PC-9 (cell line): ENCODE results near the gene SLC25A1. TPM values are rescaled to one million over a fixed set of nuclear protein-coding genes. Genes with fewer than 3 reads are reported as not detected.

Source experiments
- BruUV-seq: library from RNA; stranded (reverse); fragments of 400-500 nt; replicated peaks from 2 replicates; lab custom pipeline; 2021; lab: Mats Ljungman, UMichigan
- CTCF ChIA-PET: fragments of 300-600 bp; sonication (Branson Sonifier 250); formaldehyde crosslinking; loops from one replicate; lab custom pipeline; 2022; ENCODE audit warnings: antibody characterized with exemption; lab: Charles Lee
- POLR2A ChIA-PET: fragments of 300-600 bp; sonication (Branson Sonifier 250); formaldehyde crosslinking; loops from one replicate; lab custom pipeline; 2022; ENCODE audit warnings: antibody characterized with exemption; ENCODE audit not compliant: unreplicated experiment; lab: Charles Lee
- DNase-seq, 2 experiments: peaks; one replicate each; pipeline versions ENCODE4 v3.0.0 to v3.0.0-alpha.2; 2015 to 2022; ENCODE audit warnings: mixed read lengths in 1 of 2
- H2AFZ ChIP-seq: fragments of 200-600 bp; sonication (generic); 2 replicates; pipeline ENCODE4 v1.8.1; 2017; ENCODE audit warnings: antibody characterized with exemption
- H3F3A ChIP-seq: fragments of 200-600 bp; sonication (generic); 2 replicates; pipeline ENCODE4 v1.8.1; 2017; ENCODE audit warnings: antibody characterized with exemption, mild to moderate bottlenecking, low read depth; ENCODE audit not compliant: insufficient read depth
- H3K27ac ChIP-seq: fragments of 200-600 bp; sonication (generic); 2 replicates; pipeline ENCODE4 v1.6.1; 2016; ENCODE audit warnings: mixed run types
- H3K27me3 ChIP-seq: fragments of 200-600 bp; sonication (generic); 2 replicates; pipeline ENCODE4 v1.6.1; 2016; ENCODE audit warnings: low read depth, mixed run types; ENCODE audit not compliant: insufficient read depth
- H3K36me3 ChIP-seq: fragments of 200-600 bp; sonication (generic); 2 replicates; pipeline ENCODE4 v1.6.1; 2016; ENCODE audit warnings: low read depth, mixed run types
- H3K4me1 ChIP-seq: fragments of 200-600 bp; sonication (generic); replicated peaks from 2 replicates; pipeline ENCODE4 v1.6.1; 2016; ENCODE audit warnings: mixed run types; ENCODE audit not compliant: insufficient read depth
- H3K4me2 ChIP-seq: fragments of 200-600 bp; sonication (generic); 2 replicates; pipeline ENCODE4 v1.6.1; 2017; ENCODE audit warnings: mixed run types
- H3K4me3 ChIP-seq: fragments of 200-600 bp; sonication (generic); 2 replicates; pipeline ENCODE4 v1.6.1; 2016; ENCODE audit warnings: mixed run types
- H3K79me2 ChIP-seq: fragments of 200-600 bp; sonication (generic); 2 replicates; pipeline ENCODE4 v1.6.1; 2017; ENCODE audit warnings: low read depth, mixed run types
- H3K9me2 ChIP-seq: fragments of 200-600 bp; sonication (generic); 2 replicates; pipeline ENCODE4 v1.8.1; 2017; ENCODE audit warnings: mild to moderate bottlenecking; ENCODE audit not compliant: insufficient read depth
- H3K9me3 ChIP-seq: fragments of 200-600 bp; sonication (generic); 2 replicates; pipeline ENCODE4 v1.8.1; 2016; ENCODE audit warnings: low read depth; ENCODE audit not compliant: insufficient read depth
- H4K20me1 ChIP-seq: fragments of 200-600 bp; sonication (generic); 2 replicates; pipeline ENCODE4 v1.8.1; 2017; ENCODE audit not compliant: insufficient read depth
- EZH2 ChIP-seq: fragments of 200-600 bp; sonication (generic); IDR thresholded peaks from 2 replicates; pipeline ENCODE4 v1.8.0; 2017; ENCODE audit warnings: antibody characterized with exemption, low read depth
- intact Hi-C: fragments of 100-400 bp; cut with micrococcal nuclease; formaldehyde crosslinking; loops from one replicate; pipeline ENCODE4 v1.10.0; 2022; ENCODE audit not compliant: unreplicated experiment
- total RNA-seq: library from RNA; stranded (reverse); gene quantifications from 2 replicates; pipeline ENCODE4 v1.2.3, GENCODE V29; 2021
- TF ChIP-seq, protein P1 (sequence below): fragments of 200-600 bp; sonication (generic); conservative IDR thresholded peaks from 2 replicates; pipeline ENCODE4 v1.6.1; 2017; ENCODE audit warnings: mixed run types, antibody characterized with exemption, mild to moderate bottlenecking, moderate library complexity

Gene SLC25A1
- total RNA-seq, 1 experiment from 2014 or later: 79.9 TPM

GRCh38 chr22:19139001-19139356, 39.6 kb downstream of the SLC25A1 start:
- no peak for DNase-seq
- no peaks in the 10 kb centered on the region for H3K27me3 ChIP-seq
- intact Hi-C loops: no loop called here

GRCh38 chr22:19138217-19139000, 40.1 kb downstream of the SLC25A1 start:
- H3K79me2 ChIP-seq: peaks cover 11% of the 10 kb centered on the region
- H3K36me3 ChIP-seq: peaks cover 3% of the 10 kb centered on the region
- no peaks in the 10 kb centered on the region for H3K9me3 ChIP-seq
- peaks cover 4% of the 10 kb centered on the region; the same call in 1 of the 2 replicates for H3F3A ChIP-seq
- no TSS peak for BruUV-seq
- peaks cover 3% of the 10 kb centered on the region; the same call in 1 of the 2 replicates for H3K4me1 ChIP-seq
- DNase-seq: no peak
- intact Hi-C loops: no loop called here
- ChIA-PET POLR2A (no interaction called here), CTCF (no interaction called here)
- H4K20me1 ChIP-seq: no peaks in the 10 kb centered on the region
- no peak overlapping the region for H3K4me2 ChIP-seq
- no peak overlapping the region for H3K4me3 ChIP-seq
- H3K27ac ChIP-seq: no peak overlapping the region
- no peak overlapping the region for H2AFZ ChIP-seq
- no peak for TF ChIP-seq EZH2
- TF ChIP-seq, protein P1, sequence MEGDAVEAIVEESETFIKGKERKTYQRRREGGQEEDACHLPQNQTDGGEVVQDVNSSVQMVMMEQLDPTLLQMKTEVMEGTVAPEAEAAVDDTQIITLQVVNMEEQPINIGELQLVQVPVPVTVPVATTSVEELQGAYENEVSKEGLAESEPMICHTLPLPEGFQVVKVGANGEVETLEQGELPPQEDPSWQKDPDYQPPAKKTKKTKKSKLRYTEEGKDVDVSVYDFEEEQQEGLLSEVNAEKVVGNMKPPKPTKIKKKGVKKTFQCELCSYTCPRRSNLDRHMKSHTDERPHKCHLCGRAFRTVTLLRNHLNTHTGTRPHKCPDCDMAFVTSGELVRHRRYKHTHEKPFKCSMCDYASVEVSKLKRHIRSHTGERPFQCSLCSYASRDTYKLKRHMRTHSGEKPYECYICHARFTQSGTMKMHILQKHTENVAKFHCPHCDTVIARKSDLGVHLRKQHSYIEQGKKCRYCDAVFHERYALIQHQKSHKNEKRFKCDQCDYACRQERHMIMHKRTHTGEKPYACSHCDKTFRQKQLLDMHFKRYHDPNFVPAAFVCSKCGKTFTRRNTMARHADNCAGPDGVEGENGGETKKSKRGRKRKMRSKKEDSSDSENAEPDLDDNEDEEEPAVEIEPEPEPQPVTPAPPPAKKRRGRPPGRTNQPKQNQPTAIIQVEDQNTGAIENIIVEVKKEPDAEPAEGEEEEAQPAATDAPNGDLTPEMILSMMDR: no peak
- no peaks in the 10 kb centered on the region for H3K27me3 ChIP-seq
- no peaks in the 10 kb centered on the region for H3K9me2 ChIP-seq

More at GRCh38 chr22:19139001-19139356, 39.6 kb downstream of the SLC25A1 start:
- ChIA-PET POLR2A (no interaction called here), CTCF (no interaction called here)
- Histone ChIP-seq H3K4me1 (peaks cover 5% of the 10 kb centered on the region; the same call in 1 of the 2 replicates), H3K36me3 (peaks cover 3% of the 10 kb centered on the region), H3K79me2 (peaks cover 17% of the 10 kb centered on the region), H3K9me3 (no peaks in the 10 kb centered on the region), H3K27ac (no peak overlapping the region), H3K4me2 (no peak overlapping the region), H3F3A (peaks cover 4% of the 10 kb centered on the region; the same call in 1 of the 2 replicates), H2AFZ (no peak overlapping the region), H4K20me1 (no peaks in the 10 kb centered on the region), H3K4me3 (no peak overlapping the region), H3K9me2 (no peaks in the 10 kb centered on the region)
- TF ChIP-seq, protein P1: no peak
- TF ChIP-seq EZH2: no peak
- no TSS peak for BruUV-seq

- POLR2A ChIA-PET: no interaction called here
- Histone ChIP-seq H4K20me1 (no peaks in the 10 kb centered on the region), H3K9me2 (no peaks in the 10 kb centered on the region), H3K36me3 (peaks cover 3% of the 10 kb centered on the region), H3K9me3 (no peaks in the 10 kb centered on the region), H3F3A (peaks cover 4% of the 10 kb centered on the region; the same call in 1 of the 2 replicates), H3K79me2 (peaks cover 3% of the 10 kb centered on the region; the same call in 1 of the 2 replicates), H3K27ac (no peak overlapping the region), H3K4me3 (no peak overlapping the region), H2AFZ (no peak overlapping the region), H3K4me2 (no peak overlapping the region), H3K4me1 (no peaks in the 10 kb centered on the region), H3K27me3 (no peaks in the 10 kb centered on the region)
- DNase-seq: no peak
- no TSS peak for BruUV-seq
- CTCF ChIA-PET: no interaction called here
- no peak for TF ChIP-seq EZH2
- TF ChIP-seq, protein P1: no peak
- intact Hi-C loops: no loop called here
Measured at GRCh38 chr22:19137384-19138216, 40.9 kb downstream of the SLC25A1 start.
